PC-3 (cell line): ENCODE measurements around the gene ADAM12.

Experiments
- EZH2 ChIP-seq: fragments of 300-600 bp; sonication (generic); IDR thresholded peaks from one replicate; pipeline ENCODE4 v1.6.1; 2017; ENCODE audit warnings: antibody characterized with exemption, mild to moderate bottlenecking, low read length; ENCODE audit not compliant: unreplicated experiment
- EZH2phosphoT487 ChIP-seq: fragments of 300-600 bp; sonication (generic); IDR thresholded peaks from 2 replicates; pipeline ENCODE4 v1.6.1; 2018; ENCODE audit warnings: mild to moderate bottlenecking, antibody characterized with exemption, low read length, borderline replicate concordance
- TF ChIP-seq, protein P1 (sequence below): fragments of 300-600 bp; sonication (generic); conservative IDR thresholded peaks from 2 replicates; pipeline ENCODE4 v1.5.1; 2017; ENCODE audit warnings: antibody characterized with exemption, low read depth, mild to moderate bottlenecking, low read length

- TF ChIP-seq, protein P1, sequence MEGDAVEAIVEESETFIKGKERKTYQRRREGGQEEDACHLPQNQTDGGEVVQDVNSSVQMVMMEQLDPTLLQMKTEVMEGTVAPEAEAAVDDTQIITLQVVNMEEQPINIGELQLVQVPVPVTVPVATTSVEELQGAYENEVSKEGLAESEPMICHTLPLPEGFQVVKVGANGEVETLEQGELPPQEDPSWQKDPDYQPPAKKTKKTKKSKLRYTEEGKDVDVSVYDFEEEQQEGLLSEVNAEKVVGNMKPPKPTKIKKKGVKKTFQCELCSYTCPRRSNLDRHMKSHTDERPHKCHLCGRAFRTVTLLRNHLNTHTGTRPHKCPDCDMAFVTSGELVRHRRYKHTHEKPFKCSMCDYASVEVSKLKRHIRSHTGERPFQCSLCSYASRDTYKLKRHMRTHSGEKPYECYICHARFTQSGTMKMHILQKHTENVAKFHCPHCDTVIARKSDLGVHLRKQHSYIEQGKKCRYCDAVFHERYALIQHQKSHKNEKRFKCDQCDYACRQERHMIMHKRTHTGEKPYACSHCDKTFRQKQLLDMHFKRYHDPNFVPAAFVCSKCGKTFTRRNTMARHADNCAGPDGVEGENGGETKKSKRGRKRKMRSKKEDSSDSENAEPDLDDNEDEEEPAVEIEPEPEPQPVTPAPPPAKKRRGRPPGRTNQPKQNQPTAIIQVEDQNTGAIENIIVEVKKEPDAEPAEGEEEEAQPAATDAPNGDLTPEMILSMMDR = no peak
- TF ChIP-seq EZH2 (no peak), EZH2phosphoT487 (no peak)
Observed at GRCh38 chr10:126133082-126133620, 255.1 kb downstream of the ADAM12 start.
